Stimulated activated CD4-positive, alpha-beta T cell treated with anti-CD3 and anti-CD28 coated beads, TNF-alpha, amount 100 ng/mL, for 4 hours (primary cell): ENCODE results near the gene CD163.
"Not testable (repeated sequence)": the region's sequence is repeated elsewhere in the genome, so short reads cannot be mapped to it uniquely, and the experiment has no call there.

ENCODE experiments used
- DNase-seq, 3 experiments: peaks; one replicate each; pipeline ENCODE4 v3.0.0-alpha.2; 2020; ENCODE audit warnings: low read depth in 3 of 3

The CD163 gene

GRCh38 chr12:7503686-7504415, at the start of gene CD163:
Gene CD163, minus strand, starts transcription at chr12:7503777. Its CDS starts 87 bp downstream, at chr12:7503690.
- no peak for DNase-seq

DNA sequence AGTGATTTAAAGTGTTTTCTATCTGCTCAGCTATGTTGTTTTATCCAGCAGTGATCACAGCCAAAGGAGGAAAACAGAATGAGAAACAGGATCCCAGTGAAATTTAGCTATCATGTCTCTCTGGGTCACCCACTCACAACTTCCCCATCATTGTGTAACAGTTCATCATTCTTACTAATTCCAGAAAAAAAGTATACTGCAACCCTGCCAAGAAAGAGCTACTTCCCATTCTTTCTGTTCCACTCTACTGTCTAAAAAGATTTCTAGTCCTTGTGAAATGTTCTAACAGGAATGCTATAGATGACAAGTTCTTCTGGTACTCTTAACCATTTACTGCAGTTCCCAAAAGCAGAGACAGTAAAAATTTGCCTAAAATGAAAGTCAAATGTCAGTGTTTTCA, 39.2 kb upstream of the CD163 start:
- no peak for DNase-seq

- DNase-seq: no peak
Measured at GRCh38 chr12:7542046-7542445, 38.5 kb upstream of the CD163 start.

- DNase-seq: no peak
Measured at GRCh38 chr12:7514416-7514815, 10.8 kb upstream of the CD163 start.

DNA sequence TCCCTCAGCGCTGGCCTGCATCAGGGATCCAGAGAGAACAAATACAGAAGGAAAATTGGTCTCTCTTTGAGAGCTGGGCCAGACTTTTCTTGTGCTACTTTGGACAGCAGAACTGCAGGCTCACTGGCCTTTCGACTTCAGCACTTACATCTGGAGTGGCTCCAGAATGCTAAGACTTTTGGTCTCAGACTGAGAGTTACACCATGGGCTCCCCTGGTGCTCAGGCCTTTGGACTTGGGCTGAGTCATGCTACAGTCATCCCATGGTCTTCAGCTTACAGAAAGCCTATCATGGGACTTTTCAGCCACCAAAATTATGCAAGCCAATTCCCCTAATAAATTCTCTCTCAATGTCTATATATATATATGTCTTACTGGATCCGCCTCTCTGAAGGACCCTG, 9.0 kb upstream of the CD163 start:
- DNase-seq: no peak

DNA sequence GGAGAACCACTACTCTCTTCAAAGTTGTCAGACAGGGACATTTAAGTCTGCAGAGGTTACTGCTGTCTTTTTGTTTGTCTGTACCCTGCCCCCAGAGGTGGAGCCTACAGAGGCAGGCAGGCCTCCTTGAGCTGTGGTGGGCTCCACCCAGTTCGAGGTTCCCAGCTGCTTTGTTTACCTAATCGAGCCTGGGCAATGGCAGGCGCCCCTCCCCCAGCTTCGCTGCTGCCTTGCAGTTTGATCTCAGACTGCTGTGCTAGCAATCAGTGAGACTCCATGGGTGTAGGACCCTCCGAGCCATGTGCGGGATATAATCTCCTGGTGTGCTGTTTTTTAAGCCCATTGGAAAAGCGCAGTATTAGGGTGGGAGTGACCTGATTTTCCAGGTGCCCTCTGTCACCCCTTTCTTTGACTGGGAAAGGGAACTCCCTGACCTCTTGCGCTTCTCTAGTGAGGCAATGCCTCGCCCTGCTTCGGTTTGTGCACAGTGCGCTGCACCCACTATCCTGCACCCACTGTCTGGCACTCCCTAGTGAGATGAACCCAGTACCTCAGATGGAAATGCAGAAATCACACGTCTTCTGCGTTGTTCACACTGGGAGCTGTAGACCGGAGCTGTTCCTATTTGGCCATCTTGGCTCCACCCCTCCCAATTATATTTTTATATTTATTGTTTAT, 6.4 kb upstream of the CD163 start:
- not testable (repeated sequence) for DNase-seq

DNA sequence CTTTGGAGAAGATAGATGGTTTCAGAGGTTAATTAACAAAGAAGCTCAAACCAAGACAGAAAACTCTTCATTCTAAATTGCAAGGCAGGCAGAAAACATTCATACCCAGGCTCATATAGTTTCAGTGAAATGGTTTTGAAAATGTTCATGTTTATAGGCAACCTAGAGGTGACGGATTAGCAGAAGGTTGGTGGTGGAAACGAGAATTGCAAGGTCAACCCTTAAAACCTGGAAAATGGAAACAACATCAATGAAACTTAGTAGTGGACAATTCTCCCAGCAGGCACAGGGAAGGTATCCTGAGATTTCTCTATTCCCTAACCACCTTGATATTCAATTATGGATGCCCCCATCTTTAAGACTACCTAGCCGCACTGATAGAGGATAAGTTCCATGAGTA, 965 bp downstream of the CD163 start:
- DNase-seq: no peak

GRCh38 chr12:7501031-7501588, 2.5 kb downstream of the CD163 start:
- DNase-seq: no peak

- no peak for DNase-seq
Measured at GRCh38 chr12:7499636-7500035, 3.9 kb downstream of the CD163 start.

DNA sequence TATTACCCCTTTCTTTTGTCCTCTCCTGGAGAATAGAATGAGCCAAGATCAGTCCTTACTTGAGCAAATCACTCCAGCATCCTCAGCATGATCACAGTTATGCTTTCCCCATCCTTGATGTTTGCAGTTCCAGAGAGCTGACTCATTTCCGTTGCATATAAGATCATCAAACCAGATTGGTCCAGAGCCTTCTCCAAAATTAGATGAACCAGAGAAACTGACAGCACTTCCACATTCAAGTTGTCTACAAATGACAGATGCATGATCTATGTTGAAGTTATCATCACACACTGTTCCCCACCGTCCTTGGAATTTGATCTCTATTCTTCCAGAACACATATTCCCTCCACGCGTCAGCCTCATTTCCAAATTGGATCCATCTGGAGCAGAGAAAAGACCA, 4.8 kb downstream of the CD163 start:
- DNase-seq: no peak

GRCh38 chr12:7497661-7498060, 5.9 kb downstream of the CD163 start:
- no peak for DNase-seq

GRCh38 chr12:7496451-7496850, 7.1 kb downstream of the CD163 start:
- DNase-seq: no peak

DNA sequence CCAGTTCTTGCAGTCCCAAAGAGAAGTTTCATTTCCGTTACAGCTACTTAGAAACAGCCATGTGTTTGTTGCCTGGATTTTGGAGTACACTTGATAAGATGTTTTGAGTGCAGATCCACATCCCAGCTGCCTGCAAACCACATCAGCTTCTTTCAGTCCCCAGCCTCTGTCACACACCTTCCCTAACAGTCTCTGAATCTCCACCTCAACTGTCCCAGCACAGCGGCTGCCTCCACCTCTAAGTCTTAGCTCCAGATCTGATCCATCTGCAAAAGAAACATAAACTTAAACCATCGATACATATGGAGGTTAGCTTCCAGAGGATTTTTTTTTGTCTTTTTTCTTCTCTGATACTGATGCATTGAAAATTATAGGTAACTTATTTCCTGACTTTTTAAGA, 8.4 kb downstream of the CD163 start:
- DNase-seq: no peak

GRCh38 chr12:7493006-7493405, 10.6 kb downstream of the CD163 start:
- no peak for DNase-seq

DNA sequence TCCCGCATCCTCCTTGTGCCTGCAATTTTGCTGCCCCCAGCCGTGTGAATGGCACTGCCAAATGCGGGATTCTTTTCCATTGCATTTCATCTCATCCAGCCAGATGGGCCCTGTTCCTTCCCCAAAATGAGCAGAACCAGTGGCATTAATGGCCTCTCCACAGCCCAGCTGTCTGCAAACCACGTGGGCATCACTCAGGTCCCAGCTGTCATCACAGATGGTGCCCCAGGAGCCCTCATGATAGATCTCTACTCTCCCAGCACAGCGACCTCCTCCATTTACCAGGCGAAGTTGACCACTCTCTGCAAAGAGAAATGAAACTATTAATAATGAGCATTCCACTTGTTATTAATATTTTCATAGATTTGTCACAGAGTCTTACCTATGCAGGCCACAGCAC, 17.1 kb downstream of the CD163 start:
- DNase-seq: no peak

DNA sequence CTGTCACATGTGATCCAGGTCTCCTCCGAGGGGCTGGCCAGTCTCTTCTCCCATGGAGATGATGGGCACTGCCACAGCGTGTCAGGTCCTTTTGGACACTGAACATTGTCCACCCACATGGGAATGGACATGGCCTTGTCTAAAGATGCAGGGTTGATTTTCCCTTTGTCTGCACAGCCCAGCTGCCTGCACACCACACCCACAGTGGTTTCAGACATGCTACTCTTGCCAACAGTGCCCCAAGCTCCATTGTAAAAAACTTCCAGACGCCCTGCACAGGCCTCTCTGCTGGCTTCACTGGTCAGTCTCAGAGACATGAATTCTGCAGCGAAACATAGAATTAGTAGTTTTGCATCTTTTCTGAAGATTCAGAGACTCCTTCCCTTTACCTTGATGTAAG, 18.5 kb downstream of the CD163 start:
- DNase-seq: no peak

GRCh38 chr12:7483343-7483742, 20.2 kb downstream of the CD163 start:
- DNase-seq: no peak

DNA sequence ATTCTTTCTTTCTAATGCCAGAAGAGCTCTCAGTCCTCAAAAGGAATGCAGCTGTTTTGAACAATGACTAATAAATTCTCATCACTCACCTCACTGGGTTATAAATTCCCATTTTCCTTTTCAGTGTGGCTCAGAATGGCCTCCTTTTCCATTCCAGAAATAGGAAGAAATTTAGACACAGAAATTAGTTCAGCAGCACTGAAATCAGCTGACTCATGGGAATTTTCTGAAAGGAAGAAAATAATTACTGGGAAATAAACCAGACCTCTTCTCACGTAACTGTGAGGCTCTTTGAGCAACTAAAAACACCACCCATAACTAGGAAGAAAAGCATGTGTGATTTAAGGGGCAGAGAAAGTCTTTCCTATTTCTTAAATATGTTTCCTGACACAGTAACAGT, 23.8 kb downstream of the CD163 start:
- DNase-seq: no peak

- no peak for DNase-seq
Measured at GRCh38 chr12:7472060-7472459, 31.5 kb downstream of the CD163 start.

DNA sequence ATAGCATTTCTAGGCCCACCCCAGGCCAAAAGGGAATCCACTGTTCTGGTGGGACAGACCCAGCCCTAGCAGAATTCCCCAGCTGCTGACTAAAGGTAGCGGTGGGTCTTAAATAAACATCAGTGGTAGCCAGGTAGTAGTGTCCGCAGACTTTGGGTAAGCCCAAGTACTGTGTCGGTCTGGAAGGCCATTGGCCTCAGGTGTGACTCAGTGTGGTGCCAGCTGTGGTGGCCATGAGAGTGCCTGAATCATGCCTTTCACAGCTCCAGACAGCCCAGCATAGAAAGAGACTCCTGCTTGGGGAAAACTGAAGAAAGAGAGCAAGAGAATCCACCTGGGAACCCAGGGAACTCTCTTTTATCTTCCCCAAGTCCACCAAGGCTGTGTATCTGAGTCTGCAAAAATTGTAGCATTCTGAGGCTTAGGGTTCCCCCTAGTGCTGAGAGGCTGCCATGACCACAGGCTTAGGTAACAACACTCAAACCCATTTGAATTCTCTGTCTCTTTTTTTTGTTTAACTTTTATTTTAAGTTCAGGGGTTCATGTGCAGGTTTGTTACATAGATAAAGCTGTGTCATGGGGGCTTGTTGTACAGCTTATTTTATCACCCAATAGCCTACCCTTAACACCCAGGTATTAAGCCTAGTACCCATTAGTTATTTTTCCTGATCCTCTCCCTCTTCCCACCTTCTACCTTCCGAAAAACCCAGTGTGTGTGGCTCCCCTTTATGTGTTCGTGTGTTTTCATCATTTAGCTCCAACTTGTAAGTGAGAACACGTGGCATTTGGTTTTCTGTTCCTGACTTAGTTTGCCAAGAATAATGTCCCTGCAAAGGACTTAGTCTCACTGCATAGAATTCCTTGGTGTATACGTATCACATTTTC, 43.0 kb downstream of the CD163 start:
- DNase-seq: peak in 2 of 3 experiments; percentile 5 to 19

GRCh38 chr12:7459973-7460372, 43.6 kb downstream of the CD163 start:
- DNase-seq: no peak

GRCh38 chr12:7451756-7452155, 51.8 kb downstream of the CD163 start:
- no peak for DNase-seq
